Occipital lobe (tissue), 2 donors: ENCODE measurements around the gene SORL1-AS1. TPM values are rescaled to one million over a fixed set of nuclear protein-coding genes. Genes with fewer than 3 reads are reported as not detected.

Experiments
- DNase-seq: peaks from one replicate; lab custom pipeline; 2025; lab: John Stamatoyannopoulos, UW
- total RNA-seq: library from RNA; depleted of rRNA; stranded (reverse); fragments of >200 nt; gene quantifications from one replicate; pipeline ENCODE4 v1.2.3, GENCODE V29; 2014

SORL1-AS1 gene

DNA sequence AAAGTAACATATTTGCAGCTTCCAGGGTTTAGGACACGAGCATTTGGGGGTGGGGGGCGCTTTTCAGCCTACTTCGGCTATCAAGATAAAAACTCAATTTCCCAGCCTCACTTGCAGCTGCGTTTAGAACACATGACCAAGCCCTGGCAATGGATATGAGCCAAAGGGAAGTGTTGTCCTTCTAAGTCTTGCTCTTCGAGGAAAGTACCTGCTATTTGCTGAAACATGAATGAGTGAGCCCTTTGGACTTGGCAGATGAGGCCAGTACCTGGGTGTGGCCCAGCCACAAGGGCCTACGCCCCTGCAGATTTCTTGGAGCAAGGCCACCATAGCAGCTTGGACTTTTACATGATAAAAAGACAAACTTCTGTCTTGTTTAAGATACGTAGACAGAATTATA is 60.9 kb downstream of the SORL1-AS1 start:
- no peak for DNase-seq

DNA sequence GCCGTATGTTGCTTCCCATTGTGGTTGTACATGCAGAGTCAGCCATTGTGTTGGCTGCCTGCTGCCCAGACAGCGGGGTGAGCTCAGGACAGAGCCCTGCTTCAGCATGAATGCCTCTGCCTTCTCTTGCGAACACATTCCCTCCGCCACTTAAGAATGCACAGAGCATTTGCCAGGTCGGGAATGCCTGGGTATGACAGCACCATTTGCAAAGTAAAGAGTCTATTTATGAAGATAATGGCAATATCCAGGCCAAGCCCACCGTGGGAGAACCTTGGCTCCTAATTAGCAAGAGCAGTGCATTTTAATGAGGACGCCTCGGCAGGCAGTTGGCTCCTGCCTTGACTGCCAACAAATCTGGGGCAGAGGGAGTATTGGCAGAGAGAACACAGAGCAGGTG is 63.1 kb downstream of the SORL1-AS1 start:
- DNase-seq, result peak; percentile 66

Other genes with a start within 250 kb of the SORL1-AS1 start
- gene SC5D, start 160.2 kb downstream of the SORL1-AS1 start, total RNA-seq, result 159 TPM
- gene SORL1, start 653 bp downstream of the SORL1-AS1 start, total RNA-seq, result 76.3 TPM